Measurements from ENCODE around the gene SSBP3.

DNA sequence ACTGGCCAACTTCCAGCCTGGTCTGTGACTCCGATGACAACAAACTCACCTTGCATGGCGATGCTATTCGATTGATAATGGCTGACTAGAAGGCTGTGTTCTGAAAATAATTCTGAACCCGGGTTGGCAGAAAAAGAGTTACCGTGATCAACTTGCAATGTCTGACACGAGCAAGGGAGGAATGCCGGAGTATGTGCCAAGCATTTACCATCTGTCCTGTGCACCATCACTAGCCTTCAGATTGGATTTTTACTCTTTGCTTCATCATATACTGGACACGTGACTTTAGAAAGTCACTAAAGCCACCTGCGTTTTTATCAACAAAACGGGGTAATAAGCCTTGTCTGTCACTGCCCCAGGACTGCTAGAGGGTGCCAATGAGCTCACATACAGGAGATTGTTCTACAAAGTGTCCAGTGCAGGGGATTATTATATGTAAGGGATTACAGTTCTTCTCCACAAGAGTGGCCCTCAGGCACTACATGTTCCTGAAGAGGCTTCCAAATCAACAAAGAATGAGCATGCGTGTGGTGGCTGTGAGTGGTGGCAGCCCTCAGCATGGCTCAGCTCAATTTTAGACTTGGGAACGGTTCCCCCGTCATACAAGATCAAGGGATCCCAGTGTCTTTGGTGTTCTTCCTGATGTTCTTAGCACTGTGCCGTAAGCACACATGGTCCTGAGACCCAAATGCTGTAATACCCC is 35.8 kb downstream of the SSBP3 start:
- TF ChIP-seq POLR2AphosphoS5 (IDR thresholded peaks at IDR 0.05; ENCODE audit: low read depth, low read length) (no peak), EZH2phosphoT487 (IDR thresholded peaks at IDR 0.05; ENCODE audit: borderline replicate concordance) (no peak), EZH2 (IDR thresholded peaks at IDR 0.05) (no peak), RAD21 (IDR thresholded peaks at IDR 0.05; ENCODE audit: low read depth) (no peak), POLR2A (IDR thresholded peaks at IDR 0.05; ENCODE audit: borderline replicate concordance, extremely low read depth, insufficient read depth, insufficient read length) (no peak), CEBPB (IDR thresholded peaks at IDR 0.05; ENCODE audit: low read depth) (no peak), YY1 (IDR thresholded peaks at IDR 0.05; ENCODE audit: extremely low read depth, insufficient replicate concordance, low read depth, low read length) (no peak)
- TF ChIP-seq, protein P1, sequence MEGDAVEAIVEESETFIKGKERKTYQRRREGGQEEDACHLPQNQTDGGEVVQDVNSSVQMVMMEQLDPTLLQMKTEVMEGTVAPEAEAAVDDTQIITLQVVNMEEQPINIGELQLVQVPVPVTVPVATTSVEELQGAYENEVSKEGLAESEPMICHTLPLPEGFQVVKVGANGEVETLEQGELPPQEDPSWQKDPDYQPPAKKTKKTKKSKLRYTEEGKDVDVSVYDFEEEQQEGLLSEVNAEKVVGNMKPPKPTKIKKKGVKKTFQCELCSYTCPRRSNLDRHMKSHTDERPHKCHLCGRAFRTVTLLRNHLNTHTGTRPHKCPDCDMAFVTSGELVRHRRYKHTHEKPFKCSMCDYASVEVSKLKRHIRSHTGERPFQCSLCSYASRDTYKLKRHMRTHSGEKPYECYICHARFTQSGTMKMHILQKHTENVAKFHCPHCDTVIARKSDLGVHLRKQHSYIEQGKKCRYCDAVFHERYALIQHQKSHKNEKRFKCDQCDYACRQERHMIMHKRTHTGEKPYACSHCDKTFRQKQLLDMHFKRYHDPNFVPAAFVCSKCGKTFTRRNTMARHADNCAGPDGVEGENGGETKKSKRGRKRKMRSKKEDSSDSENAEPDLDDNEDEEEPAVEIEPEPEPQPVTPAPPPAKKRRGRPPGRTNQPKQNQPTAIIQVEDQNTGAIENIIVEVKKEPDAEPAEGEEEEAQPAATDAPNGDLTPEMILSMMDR (IDR thresholded peaks at IDR 0.05 in 2 of 3, conservative IDR thresholded peaks at IDR 0.05 in 1 of 3; ENCODE audit: borderline replicate concordance in 1 of 3, insufficient read depth in 1 of 3, low read depth in 2 of 3, low read length in 2 of 3) = no peak
- TF ChIP-seq, protein P2, sequence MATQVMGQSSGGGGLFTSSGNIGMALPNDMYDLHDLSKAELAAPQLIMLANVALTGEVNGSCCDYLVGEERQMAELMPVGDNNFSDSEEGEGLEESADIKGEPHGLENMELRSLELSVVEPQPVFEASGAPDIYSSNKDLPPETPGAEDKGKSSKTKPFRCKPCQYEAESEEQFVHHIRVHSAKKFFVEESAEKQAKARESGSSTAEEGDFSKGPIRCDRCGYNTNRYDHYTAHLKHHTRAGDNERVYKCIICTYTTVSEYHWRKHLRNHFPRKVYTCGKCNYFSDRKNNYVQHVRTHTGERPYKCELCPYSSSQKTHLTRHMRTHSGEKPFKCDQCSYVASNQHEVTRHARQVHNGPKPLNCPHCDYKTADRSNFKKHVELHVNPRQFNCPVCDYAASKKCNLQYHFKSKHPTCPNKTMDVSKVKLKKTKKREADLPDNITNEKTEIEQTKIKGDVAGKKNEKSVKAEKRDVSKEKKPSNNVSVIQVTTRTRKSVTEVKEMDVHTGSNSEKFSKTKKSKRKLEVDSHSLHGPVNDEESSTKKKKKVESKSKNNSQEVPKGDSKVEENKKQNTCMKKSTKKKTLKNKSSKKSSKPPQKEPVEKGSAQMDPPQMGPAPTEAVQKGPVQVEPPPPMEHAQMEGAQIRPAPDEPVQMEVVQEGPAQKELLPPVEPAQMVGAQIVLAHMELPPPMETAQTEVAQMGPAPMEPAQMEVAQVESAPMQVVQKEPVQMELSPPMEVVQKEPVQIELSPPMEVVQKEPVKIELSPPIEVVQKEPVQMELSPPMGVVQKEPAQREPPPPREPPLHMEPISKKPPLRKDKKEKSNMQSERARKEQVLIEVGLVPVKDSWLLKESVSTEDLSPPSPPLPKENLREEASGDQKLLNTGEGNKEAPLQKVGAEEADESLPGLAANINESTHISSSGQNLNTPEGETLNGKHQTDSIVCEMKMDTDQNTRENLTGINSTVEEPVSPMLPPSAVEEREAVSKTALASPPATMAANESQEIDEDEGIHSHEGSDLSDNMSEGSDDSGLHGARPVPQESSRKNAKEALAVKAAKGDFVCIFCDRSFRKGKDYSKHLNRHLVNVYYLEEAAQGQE (IDR thresholded peaks at IDR 0.05; ENCODE audit: low read depth) = no peak
- TF ChIP-seq, protein P3, sequence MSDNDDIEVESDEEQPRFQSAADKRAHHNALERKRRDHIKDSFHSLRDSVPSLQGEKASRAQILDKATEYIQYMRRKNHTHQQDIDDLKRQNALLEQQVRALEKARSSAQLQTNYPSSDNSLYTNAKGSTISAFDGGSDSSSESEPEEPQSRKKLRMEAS (IDR thresholded peaks at IDR 0.05) = no peak
- TF ChIP-seq, protein P4, sequence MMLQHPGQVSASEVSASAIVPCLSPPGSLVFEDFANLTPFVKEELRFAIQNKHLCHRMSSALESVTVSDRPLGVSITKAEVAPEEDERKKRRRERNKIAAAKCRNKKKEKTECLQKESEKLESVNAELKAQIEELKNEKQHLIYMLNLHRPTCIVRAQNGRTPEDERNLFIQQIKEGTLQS (IDR thresholded peaks at IDR 0.05) = no peak
